Caco-2 (cell line): ENCODE results near the gene VWA5A. TPM values are rescaled to one million over a fixed set of nuclear protein-coding genes. Genes with fewer than 3 reads are reported as not detected.
"Not testable (repeated sequence)": the region's sequence is repeated elsewhere in the genome, so short reads cannot be mapped to it uniquely, and the experiment has no call there.

Experiments used
- BruUV-seq: library from RNA; stranded (reverse); fragments of 400-500 nt; replicated peaks from 2 replicates; lab custom pipeline; 2021; lab: Mats Ljungman, UMichigan
- CTCF ChIA-PET: fragments of 300-600 bp; sonication (Branson Sonifier 250); formaldehyde crosslinking; loops from one replicate; lab custom pipeline; 2022; ENCODE audit warnings: antibody characterized with exemption; lab: Charles Lee
- POLR2A ChIA-PET: fragments of 300-600 bp; sonication (Branson Sonifier 250); formaldehyde crosslinking; loops from one replicate; lab custom pipeline; 2022; ENCODE audit warnings: antibody characterized with exemption; lab: Charles Lee
- DNase-seq, 2 experiments: peaks; one replicate each; pipeline versions ENCODE4 v3.0.0 to v3.0.0-alpha.2; 2020 to 2022
- H3K27me3 ChIP-seq: replicated peaks from 2 replicates; pipeline ENCODE4 v1.6.0; 2011; ENCODE audit warnings: low read length; ENCODE audit not compliant: control insufficient read depth, insufficient read depth
- H3K36me3 ChIP-seq: 2 replicates; pipeline ENCODE4 v1.5.1; 2011; ENCODE audit warnings: low read length; ENCODE audit not compliant: control insufficient read depth, insufficient read depth
- H3K4me1 ChIP-seq: fragments of 250-450 bp; sonication (Bioruptor Pico); 2 replicates; pipeline ENCODE4 v1.5.1; 2020; ENCODE audit warnings: mild to moderate bottlenecking
- H3K4me3 ChIP-seq: 2 replicates; pipeline ENCODE4 v1.5.1; 2011; ENCODE audit warnings: low read depth, mild to moderate bottlenecking, control low read depth, low read length
- H3K9me3 ChIP-seq: fragments of 250-450 bp; sonication (Bioruptor Pico); 2 replicates; pipeline ENCODE4 v1.5.1; 2020; ENCODE audit warnings: mild to moderate bottlenecking, moderate library complexity
- H3K27ac Mint-ChIP-seq: one replicate; pipeline ENCODE4 v1.8.0; 2022; ENCODE audit warnings: mixed read lengths; ENCODE audit not compliant: unreplicated experiment
- H3K27me3 Mint-ChIP-seq: one replicate; pipeline ENCODE4 v1.8.0; 2022; ENCODE audit warnings: mixed read lengths; ENCODE audit not compliant: insufficient read depth, unreplicated experiment
- H3K36me3 Mint-ChIP-seq: one replicate; pipeline ENCODE4 v1.8.0; 2022; ENCODE audit warnings: mild to moderate bottlenecking, mixed read lengths; ENCODE audit not compliant: insufficient read depth, unreplicated experiment
- H3K4me1 Mint-ChIP-seq: one replicate; pipeline ENCODE4 v1.8.0; 2022; ENCODE audit warnings: low read depth, mixed read lengths; ENCODE audit not compliant: unreplicated experiment
- H3K4me3 Mint-ChIP-seq: one replicate; pipeline ENCODE4 v1.8.0; 2022; ENCODE audit warnings: mild to moderate bottlenecking, moderate library complexity, mixed read lengths; ENCODE audit not compliant: unreplicated experiment
- H3K9me3 Mint-ChIP-seq: one replicate; pipeline ENCODE4 v1.8.0; 2022; ENCODE audit warnings: mixed read lengths; ENCODE audit not compliant: unreplicated experiment
- intact Hi-C: fragments of 100-400 bp; cut with micrococcal nuclease; formaldehyde crosslinking; loops from one replicate; pipeline ENCODE4 v1.10.0; 2022; ENCODE audit not compliant: unreplicated experiment
- total RNA-seq: library from RNA; stranded (reverse); gene quantifications from 2 replicates; pipeline ENCODE4 v1.2.3, GENCODE V29; 2022
- TF ChIP-seq, protein P1 (sequence below), 2 experiments: fragments of 200-600 bp in 1 of 2; IDR thresholded peaks; 1 replicate in 1 of 2; 2 replicates in 1 of 2; pipeline versions ENCODE4 v1.5.1 to v1.8.0; 2011 to 2022; ENCODE audit warnings: antibody characterized with exemption in 1 of 2, control low read depth in 1 of 2, inconsistent platforms in 1 of 2, low read depth in 1 of 2, low read length in 1 of 2, mild to moderate bottlenecking in 1 of 2, moderate library complexity in 1 of 2; ENCODE audit not compliant: insufficient read depth in 1 of 2, severe bottlenecking in 1 of 2, unreplicated experiment in 1 of 2

Gene VWA5A
- total RNA-seq, 1 experiment from 2014 or later, result 1.6 TPM

DNA sequence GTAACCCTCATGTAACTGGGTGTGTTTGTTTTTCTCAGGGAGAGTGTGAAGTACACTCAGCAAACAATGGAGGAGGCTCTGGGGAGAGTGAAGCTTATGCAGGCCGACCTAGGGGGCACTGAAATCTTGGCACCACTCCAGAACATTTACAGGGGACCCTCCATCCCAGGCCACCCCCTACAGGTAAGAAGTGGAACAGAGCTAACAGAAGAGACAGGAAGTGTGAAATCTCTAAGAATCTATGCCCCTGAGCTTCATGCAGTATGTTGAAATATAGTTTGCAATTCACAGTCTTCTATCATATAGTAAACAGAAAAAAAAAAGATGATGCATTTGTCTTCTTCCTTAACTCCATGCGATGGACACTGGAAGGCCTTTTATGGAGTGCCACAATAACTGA lies 8.4 kb downstream of the VWA5A start:
- no peaks in the 10 kb centered on the region for H3K36me3 ChIP-seq
- BruUV-seq, result no TSS peak
- Mint-ChIP-seq H3K27ac (no peak overlapping the region), H3K27me3 (peaks cover 5% of the 10 kb centered on the region), H3K4me3 (no peak overlapping the region), H3K9me3 (no peaks in the 10 kb centered on the region), H3K4me1 (no peaks in the 10 kb centered on the region), H3K36me3 (no peaks in the 10 kb centered on the region)
- CTCF ChIA-PET, result interaction anchor here (1.1 to 1.5 kb wide), 3 partner anchors 12 to 54 kb away, joined by 3 to 5 read pairs (median 3); no protein-coding TSS in a partner anchor
- H3K4me1 ChIP-seq, result no peaks in the 10 kb centered on the region
- H3K9me3 ChIP-seq, result peaks cover 14% of the 10 kb centered on the region
- no peaks in the 10 kb centered on the region for H3K27me3 ChIP-seq
- TF ChIP-seq, protein P1, sequence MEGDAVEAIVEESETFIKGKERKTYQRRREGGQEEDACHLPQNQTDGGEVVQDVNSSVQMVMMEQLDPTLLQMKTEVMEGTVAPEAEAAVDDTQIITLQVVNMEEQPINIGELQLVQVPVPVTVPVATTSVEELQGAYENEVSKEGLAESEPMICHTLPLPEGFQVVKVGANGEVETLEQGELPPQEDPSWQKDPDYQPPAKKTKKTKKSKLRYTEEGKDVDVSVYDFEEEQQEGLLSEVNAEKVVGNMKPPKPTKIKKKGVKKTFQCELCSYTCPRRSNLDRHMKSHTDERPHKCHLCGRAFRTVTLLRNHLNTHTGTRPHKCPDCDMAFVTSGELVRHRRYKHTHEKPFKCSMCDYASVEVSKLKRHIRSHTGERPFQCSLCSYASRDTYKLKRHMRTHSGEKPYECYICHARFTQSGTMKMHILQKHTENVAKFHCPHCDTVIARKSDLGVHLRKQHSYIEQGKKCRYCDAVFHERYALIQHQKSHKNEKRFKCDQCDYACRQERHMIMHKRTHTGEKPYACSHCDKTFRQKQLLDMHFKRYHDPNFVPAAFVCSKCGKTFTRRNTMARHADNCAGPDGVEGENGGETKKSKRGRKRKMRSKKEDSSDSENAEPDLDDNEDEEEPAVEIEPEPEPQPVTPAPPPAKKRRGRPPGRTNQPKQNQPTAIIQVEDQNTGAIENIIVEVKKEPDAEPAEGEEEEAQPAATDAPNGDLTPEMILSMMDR (IDR thresholded peaks at IDR 0.05; ENCODE audit: insufficient read depth in 1 of 2, low read depth in 1 of 2, low read length in 1 of 2, severe bottlenecking in 1 of 2, unreplicated experiment in 1 of 2), result peak in 1 of 2 experiments; percentile 28
- no peak for DNase-seq
- intact Hi-C loops, result no loop called here
- no peak overlapping the region for H3K4me3 ChIP-seq
- POLR2A ChIA-PET, result no interaction called here

DNA sequence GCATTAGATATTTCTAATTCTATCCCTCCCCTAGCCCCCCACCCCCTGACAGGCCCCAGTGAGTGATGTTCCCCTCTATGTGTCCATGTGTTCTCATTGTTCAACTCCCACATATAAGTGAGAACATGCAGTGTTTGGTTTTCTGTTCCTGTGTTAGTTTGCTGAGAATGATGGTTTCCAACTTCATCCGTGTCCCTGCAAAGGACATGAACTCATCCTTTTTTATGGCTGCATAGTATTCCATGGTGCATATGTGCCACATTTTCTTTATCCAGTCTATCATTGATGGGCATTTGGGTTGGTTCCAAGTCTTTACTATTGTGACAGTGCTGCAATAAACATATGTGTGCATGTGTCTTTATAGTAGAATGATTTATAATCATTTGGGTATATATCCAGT lies 11.9 kb downstream of the VWA5A start:
- H3K4me1 ChIP-seq, DNase-seq, H3K36me3 ChIP-seq, H3K27me3 ChIP-seq, H3K27ac Mint-ChIP-seq, POLR2A ChIA-PET, BruUV-seq, H3K9me3 Mint-ChIP-seq, CTCF ChIA-PET, H3K27me3 Mint-ChIP-seq, H3K4me1 Mint-ChIP-seq, H3K36me3 Mint-ChIP-seq, H3K4me3 Mint-ChIP-seq, intact Hi-C loops, H3K4me3 ChIP-seq: not testable (repeated sequence)
- peaks cover 14% of the 10 kb centered on the region for H3K9me3 ChIP-seq

DNA sequence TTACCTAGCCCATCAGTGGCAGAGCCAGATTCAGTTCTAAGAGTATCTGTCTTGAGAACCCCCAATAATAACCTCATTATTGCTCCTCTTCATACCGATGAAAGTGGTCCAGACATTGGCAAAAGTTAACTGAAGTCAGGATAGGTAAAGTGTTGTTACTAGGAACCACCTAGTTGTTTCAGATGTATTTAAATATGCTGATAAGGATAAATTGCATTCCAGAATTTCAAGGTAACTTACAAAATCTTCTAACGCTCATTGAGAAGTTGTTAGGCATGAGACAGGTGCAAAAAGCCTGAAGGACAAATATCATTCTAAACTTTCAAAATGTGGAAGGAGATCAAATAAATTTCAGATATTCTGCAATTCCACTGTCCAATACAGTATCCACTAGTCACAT lies 27.8 kb downstream of the VWA5A start:
- ChIA-PET CTCF (no interaction called here), POLR2A (no interaction called here)
- Mint-ChIP-seq H3K27ac (no peak overlapping the region), H3K4me3 (no peak overlapping the region), H3K36me3 (no peaks in the 10 kb centered on the region), H3K4me1 (no peaks in the 10 kb centered on the region), H3K27me3 (peaks cover 15% of the 10 kb centered on the region), H3K9me3 (peaks cover 10% of the 10 kb centered on the region)
- Histone ChIP-seq H3K36me3 (no peaks in the 10 kb centered on the region), H3K4me3 (no peak overlapping the region), H3K4me1 (no peaks in the 10 kb centered on the region), H3K27me3 (no peaks in the 10 kb centered on the region), H3K9me3 (no peaks in the 10 kb centered on the region)
- BruUV-seq, result no TSS peak
- DNase-seq, result no peak
- TF ChIP-seq, protein P1 (IDR thresholded peaks at IDR 0.05; ENCODE audit: insufficient read depth in 1 of 2, low read depth in 1 of 2, low read length in 1 of 2, severe bottlenecking in 1 of 2, unreplicated experiment in 1 of 2), result no peak
- intact Hi-C loops, result no loop called here

DNA sequence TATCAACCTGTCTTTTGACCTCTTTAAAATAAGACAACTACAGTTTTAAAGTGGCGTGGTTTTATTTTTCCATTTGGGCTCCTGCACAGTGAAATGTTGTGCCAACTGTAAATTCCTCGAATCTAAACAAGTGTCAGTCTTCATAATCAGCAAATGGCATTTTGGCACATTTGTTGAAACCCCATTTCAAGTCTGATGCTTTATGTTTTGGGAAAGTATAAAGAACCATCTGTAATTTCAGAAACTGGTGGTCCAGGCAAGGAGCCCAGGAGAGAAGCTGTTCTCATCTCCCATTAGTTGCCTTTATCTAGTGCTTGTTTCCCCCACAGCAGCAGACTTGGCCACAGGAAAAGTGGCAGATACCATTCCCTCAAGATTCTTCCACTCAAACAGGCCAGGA lies 32.7 kb downstream of the VWA5A start:
- H3K9me3 Mint-ChIP-seq, result no peaks in the 10 kb centered on the region
- peaks cover 18% of the 10 kb centered on the region for H3K27me3 Mint-ChIP-seq
- no TSS peak for BruUV-seq
- ChIA-PET POLR2A (no interaction called here), CTCF (no interaction called here)
- H3K4me1 Mint-ChIP-seq, result no peaks in the 10 kb centered on the region
- H3K36me3 Mint-ChIP-seq, result no peaks in the 10 kb centered on the region
- no peaks in the 10 kb centered on the region for H3K9me3 ChIP-seq
- intact Hi-C loops, result no loop called here
- no peaks in the 10 kb centered on the region for H3K27me3 ChIP-seq
- no peak for DNase-seq
- no peak overlapping the region for H3K4me3 Mint-ChIP-seq
- TF ChIP-seq, protein P1 (IDR thresholded peaks at IDR 0.05; ENCODE audit: insufficient read depth in 1 of 2, low read depth in 1 of 2, low read length in 1 of 2, severe bottlenecking in 1 of 2, unreplicated experiment in 1 of 2), result no peak
- H3K4me3 ChIP-seq, result no peak overlapping the region
- H3K27ac Mint-ChIP-seq, result no peak overlapping the region
- no peaks in the 10 kb centered on the region for H3K36me3 ChIP-seq
- H3K4me1 ChIP-seq, result no peaks in the 10 kb centered on the region
